H9 (cell line): Measurements from ENCODE around the gene TANGO6. TPM values are rescaled to one million over a fixed set of nuclear protein-coding genes. Genes with fewer than 3 reads are reported as not detected.

Experiments
- DNase-seq: peaks from one replicate; pipeline ENCODE4 v3.0.0-alpha.2; 2017
- H2AFZ ChIP-seq: one replicate; pipeline ENCODE4 v1.6.1; 2013; ENCODE audit warnings: mild to moderate bottlenecking, low read length, control low read depth, moderate library complexity
- H2AK5ac ChIP-seq: 2 replicates; pipeline ENCODE4 v1.6.1; 2013; ENCODE audit warnings: low read length, control low read depth, mixed read lengths; ENCODE audit not compliant: insufficient read length
- H2BK120ac ChIP-seq: one replicate; pipeline ENCODE4 v1.6.1; 2013; ENCODE audit warnings: low read depth, mild to moderate bottlenecking, low read length, control low read depth, inconsistent platforms; ENCODE audit not compliant: poor library complexity, severe bottlenecking
- H2BK12ac ChIP-seq: 2 replicates; pipeline ENCODE4 v1.6.1; 2013; ENCODE audit warnings: low read length, control low read depth, mixed read lengths, low read depth; ENCODE audit not compliant: insufficient read length
- H2BK15ac ChIP-seq: 2 replicates; pipeline ENCODE4 v1.6.1; 2013; ENCODE audit warnings: low read depth, low read length, control low read depth
- H2BK20ac ChIP-seq: one replicate; pipeline ENCODE4 v1.6.1; 2013; ENCODE audit warnings: low read depth, mild to moderate bottlenecking, low read length, control low read depth, inconsistent platforms; ENCODE audit not compliant: poor library complexity, severe bottlenecking
- H2BK5ac ChIP-seq: 2 replicates; pipeline ENCODE4 v1.6.1; 2013; ENCODE audit warnings: low read length, control low read depth, mixed read lengths; ENCODE audit not compliant: insufficient read length
- H3K14ac ChIP-seq: 2 replicates; pipeline ENCODE4 v1.6.1; 2013; ENCODE audit warnings: low read length, control low read depth; ENCODE audit not compliant: insufficient read depth
- H3K18ac ChIP-seq: 2 replicates; pipeline ENCODE4 v1.6.1; 2013; ENCODE audit warnings: low read depth, mild to moderate bottlenecking, mixed read lengths, low read length, control low read depth; ENCODE audit not compliant: insufficient read length
- H3K23ac ChIP-seq: 2 replicates; pipeline ENCODE4 v1.6.1; 2013; ENCODE audit warnings: low read length, control low read depth, mixed read lengths, low read depth; ENCODE audit not compliant: insufficient read length
- H3K23me2 ChIP-seq: 2 replicates; pipeline ENCODE4 v1.6.1; 2013; ENCODE audit warnings: low read depth, mild to moderate bottlenecking, mixed read lengths, low read length, control low read depth; ENCODE audit not compliant: insufficient read length, poor library complexity, severe bottlenecking
- H3K27ac ChIP-seq: 2 replicates; pipeline ENCODE4 v1.5.1; 2013; ENCODE audit warnings: low read length, control low read depth, mixed read lengths, low read depth; ENCODE audit not compliant: insufficient read length
- H3K27me3 ChIP-seq: 2 replicates; pipeline ENCODE4 v1.6.1; 2013; ENCODE audit warnings: low read length, control low read depth, inconsistent platforms; ENCODE audit not compliant: insufficient read depth
- H3K4ac ChIP-seq: 2 replicates; pipeline ENCODE4 v1.6.1; 2013; ENCODE audit warnings: low read depth, mild to moderate bottlenecking, control low read depth, inconsistent platforms, low read length, moderate library complexity
- H3K4me1 ChIP-seq: 2 replicates; pipeline ENCODE4 v1.6.1; 2013; ENCODE audit warnings: low read length, control low read depth, inconsistent platforms; ENCODE audit not compliant: insufficient read depth
- H3K4me2 ChIP-seq: 2 replicates; pipeline ENCODE4 v1.6.1; 2013; ENCODE audit warnings: low read length, control low read depth, mixed read lengths; ENCODE audit not compliant: insufficient read length, insufficient read depth
- H3K56ac ChIP-seq: 2 replicates; pipeline ENCODE4 v1.6.1; 2013; ENCODE audit warnings: low read depth, mild to moderate bottlenecking, mixed read lengths, low read length, control low read depth; ENCODE audit not compliant: insufficient read length
- H3K79me1 ChIP-seq: 2 replicates; pipeline ENCODE4 v1.6.1; 2013; ENCODE audit warnings: low read depth, mild to moderate bottlenecking, moderate library complexity, low read length, control low read depth, inconsistent platforms; ENCODE audit not compliant: insufficient read depth, poor library complexity, severe bottlenecking
- H3K79me2 ChIP-seq: 2 replicates; pipeline ENCODE4 v1.6.1; 2013; ENCODE audit warnings: low read length, control low read depth, inconsistent platforms; ENCODE audit not compliant: insufficient read depth
- H3K9ac ChIP-seq: 2 replicates; pipeline ENCODE4 v1.6.1; 2013; ENCODE audit warnings: low read length, control low read depth, mixed read lengths; ENCODE audit not compliant: insufficient read length; ENCODE audit errors: extremely low read depth
- H3K9me3 ChIP-seq: one replicate; pipeline ENCODE4 v1.6.1; 2013; ENCODE audit warnings: low read depth, low read length, inconsistent platforms; ENCODE audit not compliant: control insufficient read depth
- H3T11ph ChIP-seq: one replicate; pipeline ENCODE4 v1.6.1; 2013; ENCODE audit warnings: mild to moderate bottlenecking, low read length, control low read depth, inconsistent platforms
- H4K20me1 ChIP-seq: one replicate; pipeline ENCODE4 v1.6.1; 2013; ENCODE audit not compliant: control insufficient read depth, insufficient read length, insufficient read depth
- H4K5ac ChIP-seq: 2 replicates; pipeline ENCODE4 v1.6.1; 2013; ENCODE audit warnings: low read depth, mild to moderate bottlenecking, mixed read lengths, low read length, control low read depth; ENCODE audit not compliant: insufficient read length
- H4K8ac ChIP-seq: replicated peaks from 2 replicates; pipeline ENCODE4 v1.6.1; 2013; ENCODE audit warnings: low read length, control low read depth, mixed read lengths, low read depth; ENCODE audit not compliant: insufficient read length
- H4K91ac ChIP-seq: 2 replicates; pipeline ENCODE4 v1.6.1; 2013; ENCODE audit warnings: low read depth, mild to moderate bottlenecking, moderate library complexity, mixed read lengths, low read length, control low read depth; ENCODE audit not compliant: insufficient read length
- H3K27ac Mint-ChIP-seq, 3 experiments: 2 replicates in 2 of 3; 3 replicates in 1 of 3; pipeline ENCODE4 v1.8.0; 2020 to 2021; ENCODE audit warnings: mixed read lengths in 3 of 3, mild to moderate bottlenecking in 1 of 3, moderate library complexity in 1 of 3
- H3K27me3 Mint-ChIP-seq: 2 replicates; pipeline ENCODE4 v1.8.0; 2021; ENCODE audit warnings: low read depth, mild to moderate bottlenecking, moderate library complexity, mixed read lengths
- H3K36me3 Mint-ChIP-seq, 3 experiments: 2 replicates in 2 of 3; 3 replicates in 1 of 3; pipeline ENCODE4 v1.8.0; 2020 to 2021; ENCODE audit warnings: low read depth in 3 of 3, mixed read lengths in 3 of 3; ENCODE audit not compliant: insufficient read depth in 1 of 3
- H3K4me1 Mint-ChIP-seq, 2 experiments: 2 replicates each; pipeline ENCODE4 v1.8.0; 2020; ENCODE audit warnings: mixed read lengths in 2 of 2
- H3K4me3 Mint-ChIP-seq, 2 experiments: 2 replicates in 1 of 2; 3 replicates in 1 of 2; pipeline ENCODE4 v1.8.0; 2020 to 2021; ENCODE audit warnings: mild to moderate bottlenecking in 2 of 2, mixed read lengths in 2 of 2, moderate library complexity in 1 of 2
- H3K9me3 Mint-ChIP-seq, 2 experiments: 2 replicates in 1 of 2; 3 replicates in 1 of 2; pipeline ENCODE4 v1.8.0; 2020; ENCODE audit warnings: mild to moderate bottlenecking in 2 of 2, mixed read lengths in 2 of 2, moderate library complexity in 1 of 2
- CTCF ChIP-seq: fragments of 200-600 bp; sonication (generic); conservative IDR thresholded peaks from 3 replicates; pipeline ENCODE4 v1.8.0; 2021; ENCODE audit warnings: antibody characterized with exemption, mild to moderate bottlenecking
- whole genome bisulfite sequencing: extraction: QIAGEN DNeasy Blood & Tissue Kit; methylation state at CpG from one replicate; pipeline ENCODE4 v1.1.7; 2013; ENCODE audit warnings: missing lambda C conversion rate, low lambda C conversion rate, mixed read lengths; ENCODE audit not compliant: insufficient read length; ENCODE audit errors: extremely low coverage; 5-methylcytosine and 5-hydroxymethylcytosine counted together
- total RNA-seq: library from RNA; stranded (reverse); gene quantifications from 2 replicates; pipeline ENCODE4 v1.2.1, GENCODE V29; 2021

The TANGO6 gene
- total RNA-seq, 1 experiment from 2014 or later = 12.0 TPM

- Mint-ChIP-seq H3K9me3 (no peaks in the 10 kb centered on the region), H3K4me1 (peaks cover 9% of the 10 kb centered on the region in 2 experiments), H3K27ac (no peak overlapping the region; a peak in 1 of 7 replicates), H3K36me3 (peaks cover 0 to 3% (median 2%) of the 10 kb centered on the region in 3 experiments; a peak in 3 of 7 replicates), H3K27me3 (no peaks in the 10 kb centered on the region), H3K4me3 (no peak overlapping the region)
- Histone ChIP-seq H3K27ac (no peak overlapping the region), H3K4me2 (no peak overlapping the region), H3T11ph (no peak overlapping the region), H3K23ac (no peak overlapping the region), H4K5ac (no peak overlapping the region), H3K4me1 (no peaks in the 10 kb centered on the region), H3K14ac (no peak overlapping the region), H4K91ac (no peak overlapping the region), H3K9me3 (no peaks in the 10 kb centered on the region), H3K56ac (no peak overlapping the region), H2BK15ac (no peak overlapping the region), H3K9ac (no peak overlapping the region), H3K79me1 (no peaks in the 10 kb centered on the region), H2BK5ac (no peak overlapping the region), H2BK120ac (no peak overlapping the region), H2AK5ac (no peak overlapping the region), H2BK20ac (no peak overlapping the region), H4K8ac (no peak overlapping the region), H3K27me3 (no peaks in the 10 kb centered on the region), H4K20me1 (no peaks in the 10 kb centered on the region), H3K79me2 (no peaks in the 10 kb centered on the region), H3K18ac (no peak overlapping the region), H2BK12ac (no peak overlapping the region), H2AFZ (no peak overlapping the region), H3K4ac (no peak overlapping the region), H3K23me2 (no peaks in the 10 kb centered on the region)
- DNase-seq = no peak
- TF ChIP-seq CTCF = no peak
- WGBS = no CpG with 5 or more reads among the region's 2 CpGs
Observed at GRCh38 chr16:68981971-68982370, 138.6 kb downstream of the TANGO6 start.
